Measurements from ENCODE around the gene PXMP2. TPM values are rescaled to one million over a fixed set of nuclear protein-coding genes. Genes with fewer than 3 reads are reported as not detected.

The PXMP2 gene
- total RNA-seq, 2 donors from 2014 or later, result 25.7 to 107 TPM

- Histone ChIP-seq H3K4me1 (replicated peaks) (no peaks in the 10 kb centered on the region), H3K9me3 (no peaks in the 10 kb centered on the region), H3K27me3 (replicated peaks; ENCODE audit: insufficient read depth) (no peaks in the 10 kb centered on the region), H3K27ac (no peak overlapping the region), H3K36me3 (peaks cover 10 to 14% of the 10 kb centered on the region in 2 donors), H3K4me3 (no peak overlapping the region)
- TF ChIP-seq POLR2A (IDR thresholded peaks at IDR 0.05) (no peak), CTCF (IDR thresholded peaks at IDR 0.05) (no peak), POLR2AphosphoS5 (IDR thresholded peaks at IDR 0.05) (no peak)
- intact Hi-C loops (cut with DNase I), result no loop called here
- 89% methylated on average over 5 of the region's 5 CpGs for WGBS
- DNase-seq (ENCODE audit: low spot score), result no peak
Observed at GRCh38 chr12:132660052-132660451, 27.3 kb upstream of the PXMP2 start.

- no peaks in the 10 kb centered on the region for H3K4me1 ChIP-seq (replicated peaks)
- no peaks in the 10 kb centered on the region for H3K9me3 ChIP-seq
- intact Hi-C loops (cut with DNase I), result no loop called here
- no peak overlapping the region for H3K4me3 ChIP-seq
- 75% methylated on average over 11 of the region's 11 CpGs for WGBS
- DNase-seq (ENCODE audit: low spot score), result no peak
- H3K27ac ChIP-seq, result no peak overlapping the region
- TF ChIP-seq CTCF (IDR thresholded peaks at IDR 0.05) (no peak), POLR2AphosphoS5 (IDR thresholded peaks at IDR 0.05) (no peak), POLR2A (IDR thresholded peaks at IDR 0.05) (no peak)
- peaks cover 10 to 14% of the 10 kb centered on the region in 2 donors for H3K36me3 ChIP-seq
- H3K27me3 ChIP-seq (replicated peaks; ENCODE audit: insufficient read depth), result no peaks in the 10 kb centered on the region
Observed at GRCh38 chr12:132660996-132661395, 26.4 kb upstream of the PXMP2 start.

GRCh38 chr12:132661972-132662371 lies 25.4 kb upstream of the PXMP2 start:
- intact Hi-C loops (cut with DNase I), result no loop called here
- Histone ChIP-seq H3K36me3 (peaks cover 10 to 14% of the 10 kb centered on the region in 2 donors), H3K4me1 (replicated peaks) (no peaks in the 10 kb centered on the region), H3K9me3 (no peaks in the 10 kb centered on the region), H3K4me3 (no peak overlapping the region), H3K27ac (no peak overlapping the region), H3K27me3 (replicated peaks; ENCODE audit: insufficient read depth) (no peaks in the 10 kb centered on the region)
- no peak for DNase-seq (ENCODE audit: low spot score)
- 78% methylated on average over 5 of the region's 5 CpGs for WGBS
- no peak for TF ChIP-seq CTCF (IDR thresholded peaks at IDR 0.05)
- no peak for TF ChIP-seq POLR2AphosphoS5 (IDR thresholded peaks at IDR 0.05)
- TF ChIP-seq POLR2A (IDR thresholded peaks at IDR 0.05), result no peak

- no peak overlapping the region for H3K27ac ChIP-seq
- H3K9me3 ChIP-seq, result no peaks in the 10 kb centered on the region
- peaks cover 14 to 15% of the 10 kb centered on the region in 2 donors for H3K36me3 ChIP-seq
- no peaks in the 10 kb centered on the region for H3K27me3 ChIP-seq (replicated peaks; ENCODE audit: insufficient read depth)
- intact Hi-C loops (cut with DNase I), result no loop called here
- TF ChIP-seq POLR2AphosphoS5 (IDR thresholded peaks at IDR 0.05), result no peak
- TF ChIP-seq POLR2A (IDR thresholded peaks at IDR 0.05), result no peak
- no peak for TF ChIP-seq CTCF (IDR thresholded peaks at IDR 0.05)
- WGBS, result 89% methylated on average over 29 of the region's 29 CpGs
- DNase-seq (ENCODE audit: low spot score), result no peak
- no peaks in the 10 kb centered on the region for H3K4me1 ChIP-seq (replicated peaks)
- H3K4me3 ChIP-seq, result no peak overlapping the region
Observed at GRCh38 chr12:132662901-132663755, 24.3 kb upstream of the PXMP2 start.
